ENCODE data around the gene ANKS1B.

ANKS1B gene

GRCh38 chr12:98901189-98901588 is 1083.5 kb downstream of the ANKS1B start:
- DNase-seq: no peak

DNA sequence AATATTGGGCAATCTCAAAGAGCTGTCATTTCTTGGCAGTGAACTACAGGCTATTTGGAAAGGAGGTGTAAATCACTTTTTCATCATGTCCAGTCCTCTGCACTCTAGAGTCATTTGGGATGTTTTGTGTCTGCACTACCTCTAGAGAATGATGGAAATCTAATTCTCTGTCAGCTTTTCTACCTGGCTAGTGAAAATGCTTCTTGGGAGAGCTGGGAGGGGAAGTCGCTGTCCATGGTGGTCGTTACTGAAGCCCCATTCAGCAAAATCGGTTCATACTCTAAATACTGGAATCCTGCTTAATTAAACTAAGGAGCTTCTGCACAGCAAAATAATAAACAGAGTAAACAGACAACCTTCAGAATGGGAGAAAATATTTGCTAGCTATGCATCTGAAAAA is 1087.8 kb downstream of the ANKS1B start:
- no peak for DNase-seq

DNA sequence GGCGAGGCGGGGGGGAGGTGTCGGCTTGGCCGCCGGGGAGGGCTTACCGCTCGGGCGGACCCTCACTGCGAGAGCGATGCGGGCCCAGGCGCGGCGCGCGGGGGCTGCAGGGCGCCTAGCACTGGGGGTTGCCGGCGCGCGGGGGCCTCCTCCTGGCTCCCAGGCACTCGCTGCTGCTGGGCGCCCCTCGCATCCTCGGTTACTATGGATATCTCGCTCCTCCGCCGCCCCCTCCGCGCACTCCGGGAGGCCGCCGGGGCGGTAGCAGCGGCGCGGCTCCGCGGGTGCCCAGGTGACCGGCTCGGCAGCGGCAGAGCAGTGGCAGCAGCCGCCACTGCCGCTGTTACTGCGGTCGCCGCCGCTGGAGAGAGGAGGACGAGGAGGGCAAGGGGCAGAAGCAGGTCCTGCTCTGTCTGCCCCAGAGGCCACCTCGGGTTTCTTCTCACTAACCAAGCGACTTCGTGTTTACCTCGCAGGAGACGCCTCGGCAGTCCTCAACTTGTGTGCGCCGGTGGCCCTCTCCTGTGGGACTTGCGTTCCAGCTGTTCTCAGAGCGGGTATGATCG is 1089.6 kb downstream of the ANKS1B start:
- no peak for DNase-seq

DNA sequence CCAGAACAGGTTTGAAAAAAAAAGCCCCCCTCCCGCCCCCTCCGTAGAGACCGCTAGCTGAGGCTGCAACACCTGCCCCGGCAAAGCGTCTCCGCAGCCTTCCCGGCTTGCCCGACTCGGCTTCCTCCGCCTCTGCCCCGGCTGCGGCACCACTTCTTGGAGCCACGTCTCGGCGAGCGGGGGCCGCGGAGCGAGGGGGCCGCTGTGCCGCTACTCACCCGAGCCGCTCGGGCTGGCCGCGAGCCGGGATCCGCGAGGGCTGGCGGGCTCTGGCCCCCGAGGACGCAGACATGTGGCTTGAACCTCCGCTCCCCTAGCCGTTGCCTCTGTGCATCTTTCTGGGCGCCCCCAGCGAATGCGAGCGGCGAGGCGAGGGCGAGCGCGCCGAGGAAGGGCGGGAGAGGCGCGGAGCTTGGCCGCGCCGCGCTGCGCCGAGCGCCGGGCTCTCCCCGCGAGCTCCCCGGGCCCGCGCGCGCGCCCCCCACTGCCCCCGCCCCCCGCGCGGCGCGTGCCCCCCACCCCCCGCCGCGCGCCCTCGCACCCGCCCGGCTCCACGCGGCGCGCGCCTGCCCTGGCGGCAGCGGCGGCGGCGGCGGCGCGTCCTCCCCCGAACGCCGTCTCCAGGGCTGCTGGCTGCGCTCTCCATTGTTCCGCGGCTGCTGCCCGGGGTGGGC is 1090.2 kb downstream of the ANKS1B start:
- DNase-seq: no peak

DNA sequence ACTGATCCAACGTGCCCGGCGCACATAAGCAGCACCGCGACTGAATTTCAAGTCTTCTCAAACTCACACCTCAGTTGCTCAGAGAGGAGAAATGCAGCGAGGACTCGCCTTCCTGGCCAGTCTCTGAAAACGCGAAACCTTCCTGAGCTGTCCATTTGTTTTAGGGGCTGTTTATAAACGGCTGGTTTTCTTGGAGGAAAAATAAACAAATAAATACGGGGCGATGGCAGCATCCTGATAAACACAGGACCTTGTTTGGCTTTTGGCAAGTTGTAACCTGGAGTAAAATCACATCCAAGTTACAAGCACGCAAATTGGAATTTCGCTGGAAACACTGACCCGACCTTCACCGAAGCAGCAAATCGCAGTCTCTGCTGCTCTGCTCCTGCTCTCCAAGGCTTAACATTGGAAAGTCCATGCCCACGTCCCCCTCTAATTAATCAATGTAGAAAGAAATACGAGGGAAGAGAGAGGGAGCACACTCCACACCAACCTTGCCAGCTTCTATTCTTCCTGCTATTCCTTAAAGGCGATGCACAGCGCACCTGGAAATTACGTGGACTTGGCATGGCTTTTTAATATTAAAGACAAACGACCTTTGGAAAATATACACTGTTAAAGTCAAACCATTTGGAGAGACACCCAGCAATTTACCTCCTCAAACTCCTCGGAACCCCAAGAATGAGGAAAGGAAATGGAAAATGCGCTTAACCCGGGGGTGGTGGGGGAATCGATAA is 1090.9 kb downstream of the ANKS1B start:
- no peak for DNase-seq

DNA sequence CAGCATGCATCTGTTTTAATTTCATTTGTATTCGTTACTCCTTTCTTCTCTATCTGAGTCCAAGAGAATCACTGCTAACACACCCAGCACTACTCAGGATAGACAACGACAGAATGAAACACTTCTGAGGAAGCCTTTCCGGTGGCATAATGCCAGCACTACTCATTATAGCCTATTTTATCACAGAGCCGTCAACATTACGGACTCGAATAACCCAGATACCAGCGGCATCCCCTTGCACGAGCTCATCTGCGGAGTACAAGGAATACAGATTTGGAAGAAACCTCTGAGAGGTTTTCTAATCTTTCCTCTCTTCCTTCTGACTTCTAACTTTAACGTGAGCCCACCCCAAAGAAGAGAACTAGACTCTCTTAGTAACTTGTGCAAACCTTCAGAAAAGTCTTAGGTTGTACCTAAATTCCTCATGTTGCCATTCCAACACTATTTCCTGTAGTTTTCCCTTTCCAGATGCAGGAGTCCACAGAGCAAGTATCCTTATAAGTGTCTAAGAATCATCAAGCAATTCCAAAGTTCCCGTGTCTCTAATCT is 1091.5 kb downstream of the ANKS1B start:
- DNase-seq: no peak

GRCh38 chr12:98885778-98886177 is 1099.0 kb downstream of the ANKS1B start:
- no peak for DNase-seq

DNA sequence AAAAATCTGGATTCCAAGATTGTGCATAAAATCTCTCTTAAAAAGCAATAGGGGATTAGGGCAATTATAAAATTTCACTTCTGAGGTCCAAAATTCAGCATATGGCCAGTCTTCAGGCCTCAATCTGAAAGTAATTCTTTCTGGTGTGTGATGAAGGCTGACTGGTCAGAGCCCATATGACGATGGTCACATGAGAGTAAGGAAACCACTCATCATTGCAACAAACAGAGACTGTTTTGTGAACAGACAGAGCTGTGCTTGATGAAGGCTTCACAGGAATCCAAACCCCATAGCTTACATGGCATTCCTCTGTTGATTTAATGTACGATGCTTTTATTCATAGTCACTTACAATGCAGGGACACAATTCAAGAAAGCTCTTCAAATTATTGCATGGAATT is 1101.5 kb downstream of the ANKS1B start:
- DNase-seq: no peak

DNA sequence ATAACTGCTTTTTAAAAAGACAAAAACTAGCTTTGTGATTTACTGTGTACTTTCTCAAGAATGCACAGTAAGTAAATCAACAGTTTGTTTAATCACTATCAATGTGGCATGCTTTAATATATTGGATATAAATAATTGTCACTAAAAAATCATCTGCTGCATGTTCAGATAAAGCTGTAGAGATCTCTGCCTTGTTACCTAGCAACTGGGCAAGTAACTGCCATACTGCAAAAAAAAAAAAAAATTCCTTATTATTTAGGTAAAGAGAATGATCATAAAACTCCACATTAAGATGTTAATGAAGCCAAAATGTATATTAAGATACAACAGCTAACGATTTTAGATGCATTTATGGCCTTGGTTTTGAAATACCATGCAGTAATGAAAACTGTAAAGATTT is 1102.2 kb downstream of the ANKS1B start:
- DNase-seq: no peak

DNA sequence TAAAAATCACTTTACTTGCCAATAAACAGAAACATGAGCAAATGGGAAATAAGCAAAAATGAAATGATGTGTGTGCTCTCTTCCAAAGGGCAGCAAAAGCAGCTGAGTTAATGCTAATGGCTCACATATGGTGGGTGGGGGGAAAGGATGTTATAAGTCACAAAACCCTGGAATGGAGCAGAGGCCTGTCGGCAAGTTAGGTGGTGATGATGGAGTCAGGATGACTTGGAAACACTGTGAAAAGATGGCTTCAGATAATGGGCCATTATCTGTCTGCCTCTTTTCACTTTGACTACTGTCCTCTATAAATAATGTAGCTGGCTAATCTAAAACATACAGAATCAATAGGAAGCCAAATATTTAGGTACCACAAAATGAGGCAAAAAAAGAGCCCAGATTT is 1111.0 kb downstream of the ANKS1B start:
- DNase-seq: no peak

- DNase-seq: no peak
Measured at GRCh38 chr12:98870504-98870903, 1114.2 kb downstream of the ANKS1B start.

DNA sequence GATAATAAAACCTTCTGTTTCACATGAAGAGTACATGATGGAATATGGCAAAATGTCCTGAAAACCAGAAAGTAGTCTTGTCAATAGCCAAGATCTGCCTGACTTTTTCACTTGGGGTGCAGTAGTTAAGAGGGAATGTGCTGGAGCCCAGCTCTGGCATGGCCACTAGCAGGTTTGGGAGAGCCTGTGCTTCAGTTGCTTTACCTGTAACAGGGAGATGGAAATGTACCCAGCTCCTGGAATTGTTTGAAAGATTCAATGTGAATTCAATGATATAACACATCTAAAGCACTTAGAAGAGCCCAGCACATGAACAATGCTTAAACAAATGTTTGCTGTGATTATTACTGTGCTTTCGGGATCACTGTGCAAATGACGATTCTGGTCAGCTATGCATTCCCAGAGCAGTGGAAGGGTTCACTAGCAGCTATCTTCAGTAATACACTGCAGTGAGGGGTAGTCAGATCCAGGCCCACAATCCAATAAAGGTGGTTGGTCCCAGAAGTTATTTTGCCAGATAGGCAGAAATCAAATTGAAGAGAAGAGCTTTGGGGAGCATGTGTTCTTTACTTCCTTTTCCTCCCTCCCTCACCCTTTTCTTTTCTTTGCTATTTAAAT is 1114.7 kb downstream of the ANKS1B start:
- no peak for DNase-seq

GRCh38 chr12:98868538-98868937 is 1116.2 kb downstream of the ANKS1B start:
- DNase-seq: no peak

DNA sequence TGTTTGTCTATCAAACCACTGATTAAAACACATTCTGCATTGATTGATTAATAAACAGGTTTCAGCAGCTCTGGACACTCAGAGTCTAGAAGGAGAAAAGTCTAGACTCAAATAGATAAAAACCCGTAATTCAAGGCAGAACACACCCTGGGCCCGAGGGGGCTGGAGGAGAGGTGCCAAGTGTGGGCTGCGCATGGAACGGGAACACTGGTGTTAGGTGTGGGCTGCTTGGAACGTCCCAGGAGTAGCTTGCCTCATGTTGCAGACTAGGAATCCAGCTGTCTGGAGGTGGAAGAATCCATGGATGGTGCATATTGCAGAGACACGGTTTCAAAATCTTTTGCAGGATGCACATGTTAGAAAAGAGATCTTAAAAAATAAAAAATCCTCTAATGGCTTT is 1116.7 kb downstream of the ANKS1B start:
- no peak for DNase-seq

GRCh38 chr12:98864363-98864762 is 1120.4 kb downstream of the ANKS1B start:
- no peak for DNase-seq

DNA sequence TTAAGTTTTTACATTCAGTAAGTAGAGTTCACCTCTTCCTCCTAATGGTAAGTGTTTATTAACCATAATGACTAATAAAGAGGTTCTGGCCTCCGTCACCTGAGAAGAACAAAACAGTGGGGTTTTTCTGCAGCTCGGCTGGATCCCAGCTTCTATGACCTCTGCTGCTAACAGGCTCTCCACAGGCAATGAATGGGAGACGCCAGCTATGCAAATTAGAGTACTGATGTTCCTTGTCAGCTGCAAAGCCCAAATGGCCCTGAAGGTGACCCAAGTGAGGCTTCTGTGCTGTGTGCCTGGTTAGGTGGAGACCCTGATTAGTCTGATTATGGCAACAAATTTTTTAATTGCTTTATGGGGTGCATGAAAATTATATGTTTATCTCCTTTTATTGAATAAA is 1121.6 kb downstream of the ANKS1B start:
- no peak for DNase-seq

GRCh38 chr12:98861251-98861650 is 1123.5 kb downstream of the ANKS1B start:
- no peak for DNase-seq

DNA sequence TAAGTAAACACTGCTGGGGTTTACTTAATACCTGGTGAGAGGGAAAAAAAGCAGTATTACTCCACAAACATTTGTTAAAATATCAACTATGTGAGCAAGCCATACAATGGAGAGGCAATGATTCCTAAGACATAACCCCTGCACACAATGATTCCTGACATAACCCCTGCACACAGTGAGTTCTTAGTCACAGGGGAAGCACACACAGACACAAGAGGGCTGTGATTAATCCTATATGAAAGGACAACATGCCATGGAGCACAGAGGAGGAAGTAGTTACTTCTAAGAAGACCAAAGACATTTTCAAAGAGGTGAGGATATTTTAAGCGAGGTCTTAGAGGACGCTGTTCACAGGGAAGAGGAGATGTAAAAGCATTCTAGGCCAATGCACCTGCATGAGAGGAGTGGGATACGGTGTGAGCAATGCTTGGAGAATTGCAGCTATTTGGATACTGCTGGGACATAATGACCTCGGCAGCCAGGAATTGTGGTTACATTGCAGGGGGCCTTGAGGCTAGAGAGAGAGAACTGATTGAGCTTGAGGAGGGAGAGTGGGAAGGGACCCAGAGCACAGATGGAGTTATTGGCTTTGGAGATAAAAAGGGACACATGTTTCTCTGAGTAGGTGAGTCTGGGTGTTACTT is 1127.7 kb downstream of the ANKS1B start:
- DNase-seq: no peak

DNA sequence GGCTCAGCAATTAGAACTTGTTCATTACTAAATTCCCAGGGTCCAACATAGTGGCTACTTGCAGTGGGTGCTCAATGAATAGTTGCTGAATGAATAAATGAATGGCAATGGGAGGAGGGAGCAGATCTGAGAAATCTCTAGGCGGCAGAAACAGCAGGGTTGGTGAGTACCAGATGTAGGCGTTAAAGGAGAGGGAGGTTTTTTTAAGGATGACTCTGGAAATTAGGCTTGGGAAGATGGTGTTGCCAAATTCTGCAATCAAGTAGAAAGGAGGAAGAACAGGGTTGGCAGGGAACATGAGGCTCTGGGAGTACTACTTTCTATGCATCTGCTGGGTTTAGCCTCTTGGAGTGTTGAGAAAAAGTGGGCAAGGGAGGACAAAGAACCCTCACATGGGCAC is 1132.6 kb downstream of the ANKS1B start:
- DNase-seq: no peak

GRCh38 chr12:98847242-98847641 is 1137.5 kb downstream of the ANKS1B start:
- DNase-seq: no peak

DNA sequence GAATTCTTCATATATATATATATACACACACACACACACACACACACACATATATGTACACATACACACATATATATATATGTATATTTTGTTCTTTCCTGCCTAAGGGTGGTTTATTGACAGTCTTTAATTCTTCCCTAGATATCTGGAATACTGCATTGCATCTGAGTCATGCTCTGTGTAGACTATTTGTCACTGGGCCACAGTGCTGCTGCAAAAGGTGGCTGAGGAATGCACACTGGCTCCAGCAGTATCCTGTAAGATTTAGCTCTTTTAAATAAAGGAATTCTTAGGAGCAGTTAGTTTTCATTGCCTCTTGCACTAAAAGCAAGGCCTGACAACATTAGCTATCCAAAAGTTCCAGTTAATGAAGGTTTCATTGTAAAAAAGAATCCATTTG is 1138.8 kb downstream of the ANKS1B start:
- DNase-seq: no peak

DNA sequence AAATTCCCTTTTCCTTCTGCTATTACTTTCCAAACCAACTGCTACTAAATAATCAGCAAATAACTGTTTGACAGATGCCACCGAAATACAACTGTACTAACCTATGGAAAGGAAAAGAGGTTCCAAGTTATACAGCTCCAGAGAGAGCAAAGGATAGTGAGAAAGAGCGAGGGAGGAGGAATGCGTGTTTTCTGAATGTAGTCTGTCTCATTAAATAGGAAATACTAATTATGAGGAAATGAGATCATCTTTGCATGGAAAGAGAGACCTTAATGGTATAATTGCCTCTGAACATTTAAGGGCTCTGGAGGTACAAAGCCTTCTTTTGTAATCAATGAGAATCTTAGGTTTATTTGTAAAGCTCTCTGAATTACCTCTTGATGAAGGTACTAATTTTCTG is 1144.4 kb downstream of the ANKS1B start:
- no peak for DNase-seq

DNA sequence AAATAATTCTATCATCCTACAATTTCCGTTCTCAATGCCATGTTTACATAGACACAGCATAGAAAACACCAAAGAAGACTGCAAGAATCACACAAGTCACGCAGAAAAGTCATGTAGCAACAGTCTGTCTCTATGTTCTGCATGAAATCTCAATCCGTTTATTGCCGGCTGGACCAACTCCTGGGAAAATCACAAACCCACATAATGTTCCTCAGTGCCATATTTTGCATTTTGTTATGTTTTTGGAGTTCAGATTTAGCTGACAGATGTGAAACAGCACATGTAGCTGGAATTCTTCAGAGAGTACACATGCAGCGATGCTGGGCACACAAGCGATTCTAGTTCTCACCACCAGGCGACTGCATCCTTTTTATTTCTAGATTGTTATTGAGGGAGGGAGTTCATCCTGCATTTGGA is 1146.5 kb downstream of the ANKS1B start:
- no peak for DNase-seq

All from GF-D8 (cell line).